Dendritic cell treated with granulocyte-macrophage colony-stimulating factor and Interleukin-4, amounts not matched to agents 40 ng/mL and 50 ng/mL, for 4 days (primary cell): ENCODE measurements around the gene BLOC1S3.

ENCODE experiments used
- H3K27ac Mint-ChIP-seq: one replicate; pipeline ENCODE4 v1.8.0; 2022; ENCODE audit warnings: mild to moderate bottlenecking, mixed read lengths
- H3K27me3 Mint-ChIP-seq: one replicate; pipeline ENCODE4 v1.8.0; 2022; ENCODE audit warnings: mild to moderate bottlenecking, mixed read lengths
- H3K36me3 Mint-ChIP-seq: one replicate; pipeline ENCODE4 v1.8.0; 2022; ENCODE audit warnings: low read depth, mixed read lengths
- H3K4me1 Mint-ChIP-seq: one replicate; pipeline ENCODE4 v1.8.0; 2022; ENCODE audit warnings: low read depth, mixed read lengths
- H3K4me3 Mint-ChIP-seq: one replicate; pipeline ENCODE4 v1.8.0; 2022; ENCODE audit warnings: mild to moderate bottlenecking, moderate library complexity, mixed read lengths
- H3K9me3 Mint-ChIP-seq: one replicate; pipeline ENCODE4 v1.8.0; 2022; ENCODE audit warnings: mixed read lengths
- intact Hi-C: fragments of 100-400 bp; cut with micrococcal nuclease; formaldehyde crosslinking; loops from one replicate; pipeline ENCODE4 v1.15.0; 2022

Gene BLOC1S3

DNA sequence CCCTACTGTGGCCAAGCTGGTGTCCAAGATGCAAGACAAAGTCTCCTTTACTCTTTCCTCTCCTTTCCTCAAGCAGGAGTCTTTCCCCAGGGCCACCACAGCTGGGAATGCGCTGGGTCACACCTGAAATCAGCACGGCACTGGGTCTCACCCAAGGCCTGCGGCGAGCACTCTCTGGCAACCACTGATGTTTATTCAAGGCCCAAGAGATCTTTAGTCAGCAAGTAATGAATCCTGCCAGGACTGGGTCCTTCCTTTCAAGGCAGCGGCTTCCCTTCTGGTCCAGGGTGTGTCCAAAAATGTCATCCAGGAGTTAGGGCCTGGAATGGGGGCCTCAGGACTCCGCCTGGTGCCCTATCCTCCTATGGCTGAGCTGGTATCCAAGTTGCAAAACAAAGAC lies 24.1 kb downstream of the BLOC1S3 start:
- H3K4me1 Mint-ChIP-seq, result no peaks in the 10 kb centered on the region
- intact Hi-C loops, result no loop called here
- no peaks in the 10 kb centered on the region for H3K9me3 Mint-ChIP-seq
- H3K4me3 Mint-ChIP-seq, result no peak overlapping the region
- no peaks in the 10 kb centered on the region for H3K36me3 Mint-ChIP-seq
- no peak overlapping the region for H3K27ac Mint-ChIP-seq
- H3K27me3 Mint-ChIP-seq, result peaks cover 4% of the 10 kb centered on the region

DNA sequence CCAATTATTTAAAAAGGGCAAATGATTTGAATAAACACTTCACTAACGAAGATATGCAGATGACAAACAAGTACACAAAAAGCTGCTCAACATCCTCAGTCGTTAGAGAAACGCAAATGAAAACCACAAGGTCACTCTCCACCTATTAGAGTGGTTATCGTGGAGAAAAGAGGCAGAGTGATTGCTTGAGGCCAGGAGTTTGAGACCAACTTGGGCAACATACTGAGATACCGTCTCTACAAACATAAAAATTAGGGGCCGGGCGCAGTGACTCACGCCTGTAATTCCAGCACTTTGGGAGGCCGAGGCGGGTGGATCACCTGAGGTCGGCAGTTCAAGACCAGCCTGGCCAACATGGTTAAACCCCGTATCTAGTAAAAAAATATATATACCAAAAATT lies 27.2 kb downstream of the BLOC1S3 start:
- peaks cover 7% of the 10 kb centered on the region for H3K4me1 Mint-ChIP-seq
- peaks cover 7% of the 10 kb centered on the region for H3K27me3 Mint-ChIP-seq
- intact Hi-C loops, result no loop called here
- H3K36me3 Mint-ChIP-seq, result no peaks in the 10 kb centered on the region
- no peaks in the 10 kb centered on the region for H3K9me3 Mint-ChIP-seq
- no peak overlapping the region for H3K27ac Mint-ChIP-seq
- no peak overlapping the region for H3K4me3 Mint-ChIP-seq

DNA sequence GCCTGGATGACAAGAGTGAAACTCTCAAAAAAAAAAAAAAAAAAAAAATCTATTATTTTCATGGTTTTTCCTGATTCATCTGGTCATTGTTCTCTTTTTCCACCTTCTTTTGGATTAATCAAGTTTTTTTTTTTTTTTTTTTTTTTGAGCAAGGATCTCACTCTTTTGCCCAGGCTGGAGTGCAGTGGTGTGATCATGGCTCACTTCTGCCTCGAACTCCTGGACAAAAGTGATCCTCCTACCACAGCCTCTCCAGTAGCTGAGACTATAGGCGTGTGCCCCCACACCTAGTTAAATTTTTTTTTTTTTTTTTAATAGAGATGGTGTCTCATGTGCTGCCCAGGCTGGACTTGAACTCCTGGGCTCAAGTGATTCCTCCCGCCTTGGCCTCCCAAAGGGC lies 27.7 kb downstream of the BLOC1S3 start:
- Mint-ChIP-seq H3K4me1 (peaks cover 8% of the 10 kb centered on the region), H3K36me3 (no peaks in the 10 kb centered on the region), H3K27me3 (peaks cover 11% of the 10 kb centered on the region), H3K9me3 (no peaks in the 10 kb centered on the region), H3K27ac (no peak overlapping the region), H3K4me3 (no peak overlapping the region)
- intact Hi-C loops, result no loop called here

DNA sequence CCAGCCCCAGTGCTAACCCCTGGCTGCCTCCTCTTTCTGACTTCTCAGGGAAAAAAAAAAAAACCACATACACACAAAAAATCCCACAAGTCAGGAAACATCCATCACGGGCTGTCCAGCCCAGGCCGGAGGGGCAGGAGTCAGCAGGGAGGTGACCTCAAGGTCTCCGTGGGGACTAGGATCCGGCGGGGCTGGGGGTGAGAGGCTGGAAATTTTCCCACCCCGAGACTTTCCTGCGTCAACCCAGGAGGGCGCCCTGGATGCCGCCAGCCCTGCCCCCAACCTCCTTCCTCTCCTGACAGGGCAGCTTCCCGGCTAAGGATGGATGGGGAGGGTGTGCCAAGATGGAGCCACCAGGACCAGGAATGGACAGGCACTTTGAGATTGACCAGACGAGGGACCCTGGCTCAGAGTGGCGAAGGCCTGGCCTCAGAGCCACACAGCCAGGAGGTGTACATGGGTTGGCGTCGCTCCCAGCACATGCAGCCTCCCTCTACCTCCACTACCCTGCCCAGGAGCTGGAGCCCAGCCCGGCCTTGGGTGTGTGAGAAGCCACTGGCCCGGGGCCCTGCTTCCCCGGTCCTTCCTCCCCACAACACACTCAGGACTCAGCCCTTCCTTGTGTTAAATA lies 33.3 kb downstream of the BLOC1S3 start:
- Mint-ChIP-seq H3K36me3 (no peaks in the 10 kb centered on the region), H3K4me3 (no peak overlapping the region), H3K27me3 (peaks cover 60% of the 10 kb centered on the region), H3K4me1 (peaks cover 30% of the 10 kb centered on the region), H3K27ac (peak overlapping the region; percentile 42), H3K9me3 (no peaks in the 10 kb centered on the region)
- intact Hi-C loops, result no loop called here

DNA sequence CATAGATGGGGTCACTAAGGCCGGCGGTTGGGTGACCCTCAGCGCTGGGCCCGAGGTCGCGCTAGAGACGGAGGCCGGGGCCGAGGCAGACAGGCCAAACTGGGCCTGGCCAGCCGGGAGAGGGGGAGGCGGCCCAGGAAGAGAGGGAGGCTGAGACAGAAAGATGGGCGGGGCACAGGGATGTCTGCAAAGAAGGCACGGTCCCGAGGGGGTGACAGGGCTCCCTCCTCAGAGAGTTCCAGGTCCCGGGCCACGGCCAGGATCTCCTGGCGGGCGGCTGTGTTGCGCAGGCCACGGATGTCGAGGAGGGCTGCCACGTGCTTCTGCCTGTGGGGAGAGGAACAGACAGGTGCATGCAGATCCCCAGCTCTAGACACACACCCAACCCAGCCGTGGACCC lies 34.4 kb downstream of the BLOC1S3 start:
- intact Hi-C loops, result no loop called here
- Mint-ChIP-seq H3K4me3 (no peak overlapping the region), H3K36me3 (no peaks in the 10 kb centered on the region), H3K4me1 (peaks cover 30% of the 10 kb centered on the region), H3K27ac (no peak overlapping the region), H3K9me3 (no peaks in the 10 kb centered on the region), H3K27me3 (peaks cover 71% of the 10 kb centered on the region)

DNA sequence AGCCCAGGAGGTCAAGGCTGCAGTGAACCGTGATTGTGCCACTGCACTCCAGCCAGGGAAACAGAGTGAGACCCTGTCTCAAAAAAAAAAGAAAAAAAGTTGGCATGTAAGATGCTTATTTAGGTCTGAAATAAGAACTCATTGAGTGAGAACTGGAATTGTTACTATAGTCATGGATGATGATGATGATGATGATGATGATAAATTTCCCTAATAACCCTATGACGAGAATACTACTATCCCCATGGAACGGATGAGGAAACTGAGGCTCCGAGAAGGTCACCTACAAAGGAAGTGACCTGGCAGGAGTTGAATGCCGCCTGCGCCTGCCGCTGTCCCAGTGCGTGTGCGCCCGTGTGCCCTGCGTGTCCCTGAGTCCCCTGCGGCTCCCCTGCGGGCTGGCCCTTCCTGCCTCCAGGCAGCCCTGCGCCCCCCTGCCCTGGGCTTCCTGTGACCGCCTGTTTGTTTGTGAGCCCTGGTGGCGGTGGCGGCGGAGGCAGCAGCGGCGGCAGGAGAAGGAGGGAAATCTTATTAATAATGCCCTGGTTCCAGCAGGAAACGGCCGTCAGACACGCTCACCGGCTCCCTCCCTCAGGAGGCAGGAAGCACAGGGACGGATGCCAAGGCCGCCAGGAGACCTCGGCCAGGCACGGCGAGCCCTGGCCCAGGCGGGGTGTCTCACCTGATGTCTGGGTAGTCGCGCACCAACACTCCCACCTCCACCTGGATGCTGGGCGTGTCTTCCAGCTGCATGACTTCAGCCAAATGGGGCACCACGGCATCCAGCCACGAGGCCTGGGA lies 37.0 kb downstream of the BLOC1S3 start:
- H3K4me1 Mint-ChIP-seq, result peaks cover 28% of the 10 kb centered on the region
- peaks cover 77% of the 10 kb centered on the region for H3K27me3 Mint-ChIP-seq
- H3K4me3 Mint-ChIP-seq, result no peak overlapping the region
- intact Hi-C loops, result no loop called here
- no peaks in the 10 kb centered on the region for H3K36me3 Mint-ChIP-seq
- no peak overlapping the region for H3K27ac Mint-ChIP-seq
- H3K9me3 Mint-ChIP-seq, result no peaks in the 10 kb centered on the region

DNA sequence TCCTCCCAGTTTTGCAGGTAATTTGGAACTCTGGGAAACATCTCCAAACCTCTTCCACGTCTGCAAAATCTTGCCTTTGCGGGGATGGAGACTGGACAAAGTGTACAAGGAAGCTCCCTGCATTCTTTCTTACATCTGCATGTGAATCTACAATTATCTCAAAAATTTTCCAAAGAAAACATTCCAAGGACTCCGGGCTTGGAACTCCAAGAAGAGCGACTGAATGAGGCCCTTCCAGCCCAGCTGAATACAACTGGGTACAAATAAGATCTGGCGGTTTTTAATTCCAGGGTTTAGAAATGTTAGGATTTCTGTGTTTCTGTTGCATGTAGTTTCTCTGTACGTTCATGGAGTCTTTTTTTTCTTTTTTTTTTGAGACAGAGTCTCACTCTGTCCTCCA lies 38.1 kb downstream of the BLOC1S3 start:
- Mint-ChIP-seq H3K9me3 (no peaks in the 10 kb centered on the region), H3K27me3 (peaks cover 71% of the 10 kb centered on the region), H3K27ac (no peak overlapping the region), H3K4me1 (peaks cover 24% of the 10 kb centered on the region), H3K36me3 (no peaks in the 10 kb centered on the region), H3K4me3 (no peak overlapping the region)
- intact Hi-C loops, result no loop called here

DNA sequence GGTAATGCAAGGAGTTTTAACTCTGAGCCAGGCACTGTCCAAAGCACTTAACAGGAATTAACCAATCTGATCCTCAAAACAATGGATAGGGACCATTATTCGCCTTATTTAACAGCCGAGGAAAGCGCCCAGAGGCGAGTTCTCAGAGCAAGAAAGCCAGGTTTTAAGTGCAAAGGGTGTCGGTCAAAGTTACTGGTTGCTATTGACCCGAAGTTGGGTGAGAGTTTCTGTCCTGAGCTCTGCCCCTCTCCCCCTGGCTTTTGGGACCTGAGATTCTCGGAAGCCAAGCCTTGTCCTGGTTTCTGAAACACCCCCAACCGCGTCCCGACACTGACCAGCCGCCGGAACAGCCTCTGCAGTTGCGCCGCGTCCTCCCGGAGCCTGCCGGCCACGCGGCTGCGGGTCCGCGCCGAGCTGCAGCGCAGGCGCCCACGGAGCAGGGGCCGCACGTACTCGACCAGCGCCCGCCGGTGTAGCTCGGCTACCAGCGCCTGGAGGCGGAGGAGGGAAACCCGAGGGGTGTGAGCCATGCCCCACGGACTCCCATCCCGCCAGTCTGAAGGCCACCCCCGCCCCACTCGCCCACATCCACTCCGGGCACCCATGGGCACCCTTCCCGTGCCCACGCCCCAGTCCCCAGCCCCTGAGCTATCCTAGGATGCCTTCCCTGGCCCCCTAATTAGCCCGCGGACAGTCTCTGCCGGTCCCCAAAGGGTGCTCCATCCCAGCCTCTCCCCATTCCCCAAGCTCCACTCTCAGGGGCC lies 38.8 kb downstream of the BLOC1S3 start:
- Mint-ChIP-seq H3K4me3 (no peak overlapping the region), H3K27ac (no peak overlapping the region), H3K36me3 (no peaks in the 10 kb centered on the region), H3K9me3 (no peaks in the 10 kb centered on the region), H3K27me3 (peaks cover 70% of the 10 kb centered on the region), H3K4me1 (peaks cover 17% of the 10 kb centered on the region)
- intact Hi-C loops, result no loop called here

DNA sequence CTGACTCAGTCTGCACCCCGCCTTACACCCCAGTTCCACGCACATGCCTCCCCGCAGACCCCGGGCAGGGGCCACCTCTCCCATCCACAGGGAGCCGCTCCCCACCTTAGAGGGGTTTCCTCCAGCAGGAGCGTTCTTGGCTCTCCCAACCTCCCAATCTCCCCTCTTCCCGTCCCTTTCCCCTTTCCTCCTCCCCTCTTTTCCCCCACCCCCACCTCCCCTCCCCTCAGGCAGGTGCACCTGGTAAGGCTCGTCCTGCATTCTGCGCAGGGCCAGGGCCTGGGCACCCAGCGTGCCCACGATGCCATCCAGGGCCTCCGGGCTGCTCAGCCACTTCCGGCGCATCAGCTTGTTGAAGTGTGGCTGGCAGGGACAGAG lies 39.4 kb downstream of the BLOC1S3 start:
- H3K36me3 Mint-ChIP-seq, result no peaks in the 10 kb centered on the region
- H3K4me3 Mint-ChIP-seq, result no peak overlapping the region
- peaks cover 17% of the 10 kb centered on the region for H3K4me1 Mint-ChIP-seq
- no peaks in the 10 kb centered on the region for H3K9me3 Mint-ChIP-seq
- peaks cover 66% of the 10 kb centered on the region for H3K27me3 Mint-ChIP-seq
- no peak overlapping the region for H3K27ac Mint-ChIP-seq
- intact Hi-C loops, result no loop called here

DNA sequence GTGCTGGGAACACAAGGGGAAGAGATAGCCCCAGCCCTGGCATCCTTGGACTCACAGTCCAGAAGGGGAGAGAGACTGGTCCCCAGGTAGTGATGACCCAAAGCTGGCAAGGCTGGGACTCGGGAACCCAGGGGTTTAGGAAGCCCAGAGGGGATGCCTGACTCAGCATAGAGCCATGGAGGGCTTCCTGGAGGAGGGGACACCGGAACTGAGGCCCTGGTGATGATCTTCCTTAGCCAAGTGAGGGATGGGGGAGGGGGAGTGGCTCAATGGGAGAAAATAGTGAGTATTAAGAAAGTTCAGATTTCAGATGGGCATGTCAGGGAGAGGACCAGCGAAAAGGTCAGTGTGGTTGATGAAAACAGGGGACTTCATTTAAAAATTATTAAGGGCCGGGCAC lies 39.8 kb downstream of the BLOC1S3 start:
- H3K9me3 Mint-ChIP-seq, result no peaks in the 10 kb centered on the region
- intact Hi-C loops, result no loop called here
- peaks cover 64% of the 10 kb centered on the region for H3K27me3 Mint-ChIP-seq
- H3K4me3 Mint-ChIP-seq, result no peak overlapping the region
- no peak overlapping the region for H3K27ac Mint-ChIP-seq
- no peaks in the 10 kb centered on the region for H3K36me3 Mint-ChIP-seq
- peaks cover 17% of the 10 kb centered on the region for H3K4me1 Mint-ChIP-seq

DNA sequence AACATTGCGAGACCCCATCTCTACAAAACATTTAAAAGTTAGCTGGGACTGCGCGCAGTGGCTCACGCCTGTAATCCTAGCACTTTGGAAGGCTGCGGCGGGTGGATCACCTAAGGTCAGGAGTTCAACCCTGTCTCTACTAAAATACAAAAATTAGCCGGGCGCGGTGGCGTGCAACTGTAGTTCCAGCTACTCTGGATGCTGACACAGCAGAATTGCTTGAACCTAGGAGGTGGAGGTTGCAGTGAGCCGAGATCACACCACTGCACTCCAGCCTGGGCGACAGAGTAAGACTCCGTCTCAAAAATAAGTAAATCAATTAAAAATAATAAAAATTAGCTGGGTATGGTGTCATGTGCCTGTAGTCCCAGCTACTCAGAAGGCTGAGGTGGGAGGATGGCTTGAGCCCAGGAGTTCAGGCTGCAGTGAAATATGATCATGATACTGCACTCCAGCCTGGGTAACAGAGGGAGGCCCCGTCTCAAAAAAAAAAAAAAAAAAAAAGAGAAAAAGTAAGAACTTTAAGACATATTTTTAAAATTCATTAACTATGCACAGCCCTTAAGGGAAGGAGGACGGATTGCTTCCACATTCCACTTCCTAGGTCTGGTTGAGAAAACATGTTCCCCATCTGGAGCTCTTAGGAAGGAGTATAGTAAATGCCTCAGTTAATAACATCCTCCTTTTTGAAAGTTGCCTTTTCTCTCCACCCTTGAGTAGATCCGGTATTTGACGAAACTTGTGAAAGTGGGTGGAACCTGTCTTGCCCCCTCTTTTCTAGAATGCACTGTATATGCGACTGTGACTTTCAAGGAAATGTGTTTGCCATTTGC lies 40.5 kb downstream of the BLOC1S3 start:
- Mint-ChIP-seq H3K4me3 (no peak overlapping the region), H3K4me1 (peaks cover 17% of the 10 kb centered on the region), H3K27me3 (peaks cover 62% of the 10 kb centered on the region), H3K9me3 (no peaks in the 10 kb centered on the region), H3K27ac (no peak overlapping the region), H3K36me3 (no peaks in the 10 kb centered on the region)
- intact Hi-C loops, result no loop called here

DNA sequence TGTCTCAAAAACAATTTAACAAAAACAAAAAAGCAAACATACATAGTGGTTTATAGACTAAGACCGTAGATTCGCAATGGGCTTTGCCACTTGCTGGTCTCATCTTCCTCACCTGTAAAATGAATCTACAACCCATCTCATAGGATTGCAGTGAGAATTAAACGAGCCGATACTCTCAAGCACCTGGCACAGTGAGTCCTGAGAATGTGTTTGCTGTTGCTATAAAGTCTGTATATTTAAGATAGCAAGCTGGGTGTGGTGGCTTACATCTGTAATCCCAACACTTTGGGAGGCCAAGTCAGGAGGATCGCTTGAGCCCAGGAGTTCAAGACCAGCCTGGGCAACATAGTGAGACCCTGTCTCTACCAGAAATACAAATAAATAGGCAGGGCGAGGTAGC lies 44.1 kb downstream of the BLOC1S3 start:
- Mint-ChIP-seq H3K4me1 (peaks cover 6% of the 10 kb centered on the region), H3K27me3 (peaks cover 28% of the 10 kb centered on the region), H3K36me3 (no peaks in the 10 kb centered on the region), H3K4me3 (no peak overlapping the region), H3K9me3 (no peaks in the 10 kb centered on the region), H3K27ac (no peak overlapping the region)
- intact Hi-C loops, result no loop called here

DNA sequence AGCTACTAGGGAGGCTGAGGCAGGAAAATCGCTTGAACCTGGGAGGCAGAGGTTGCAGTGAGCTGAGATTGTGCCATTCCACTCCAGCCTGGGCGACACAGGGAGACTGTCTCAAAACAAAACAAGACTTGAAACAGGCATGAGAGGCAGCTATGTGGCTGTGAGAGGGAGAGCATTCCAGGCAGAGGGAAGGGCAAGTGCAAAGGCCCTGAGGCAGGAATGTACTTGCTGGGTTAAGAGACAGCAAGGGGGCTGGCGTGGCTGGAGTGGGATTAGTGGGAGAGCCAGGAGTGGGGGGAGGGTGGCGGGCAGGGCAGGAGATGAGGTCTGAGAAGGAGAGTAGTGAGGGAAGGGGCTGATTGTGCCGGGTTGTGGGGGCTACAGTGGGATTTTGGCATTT lies 45.3 kb downstream of the BLOC1S3 start:
- H3K9me3 Mint-ChIP-seq, result no peaks in the 10 kb centered on the region
- no peaks in the 10 kb centered on the region for H3K4me1 Mint-ChIP-seq
- no peaks in the 10 kb centered on the region for H3K36me3 Mint-ChIP-seq

DNA sequence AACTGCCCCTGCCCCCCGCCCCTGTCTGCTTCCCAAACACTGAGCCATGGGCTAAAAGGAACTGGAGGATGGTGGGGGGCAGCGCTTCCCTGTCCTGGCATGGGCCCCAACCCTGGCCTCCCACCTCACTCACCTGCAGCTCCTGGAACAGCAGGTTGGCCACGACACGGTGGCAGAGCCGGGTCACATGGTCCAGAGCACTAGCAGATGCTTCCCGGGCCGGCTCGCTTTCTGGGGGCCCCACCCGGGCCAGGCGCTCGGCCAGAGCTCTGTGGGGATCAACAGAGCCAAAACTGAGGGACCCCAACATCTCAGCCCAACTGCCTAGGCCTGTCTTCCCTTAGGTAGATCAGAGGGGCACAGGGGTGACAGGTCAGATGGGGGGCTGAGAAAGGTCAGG lies 46.1 kb downstream of the BLOC1S3 start:
- no peaks in the 10 kb centered on the region for H3K36me3 Mint-ChIP-seq
- intact Hi-C loops, result no loop called here
- H3K27me3 Mint-ChIP-seq, result peaks cover 23% of the 10 kb centered on the region
- no peaks in the 10 kb centered on the region for H3K4me1 Mint-ChIP-seq
- no peak overlapping the region for H3K4me3 Mint-ChIP-seq
- H3K9me3 Mint-ChIP-seq, result no peaks in the 10 kb centered on the region
- H3K27ac Mint-ChIP-seq, result no peak overlapping the region

More for the DNA sequence above, 45.3 kb downstream of the BLOC1S3 start:
- Mint-ChIP-seq H3K4me3 (no peak overlapping the region), H3K27me3 (peaks cover 23% of the 10 kb centered on the region), H3K27ac (no peak overlapping the region)
- intact Hi-C loops, result no loop called here
